GM23338 (cell line): ENCODE data around the gene SDHB. TPM values are rescaled to one million over a fixed set of nuclear protein-coding genes. Genes with fewer than 3 reads are reported as not detected.

Experiments used
- ATAC-seq: fragments of 200-7000 bp; cut with Tn5 transposase; 3 replicates; pipeline ENCODE4 v1.9.1; 2020
- DNase-seq: peaks from one replicate; pipeline ENCODE4 v3.0.0-alpha.2; 2015; ENCODE audit warnings: low spot score
- H2AFZ ChIP-seq: fragments of 200-600 bp; sonication (generic); 2 replicates; pipeline ENCODE4 v1.8.0; 2016; ENCODE audit warnings: antibody characterized with exemption, mild to moderate bottlenecking, moderate library complexity
- H3F3A ChIP-seq: fragments of 200-600 bp; sonication (generic); replicated peaks from 2 replicates; pipeline ENCODE4 v1.8.0; 2017; ENCODE audit warnings: antibody characterized with exemption, mixed run types, low read depth
- H3K27ac ChIP-seq: fragments of 200-600 bp; sonication (generic); 2 replicates; pipeline ENCODE4 v1.6.1; 2016; ENCODE audit warnings: low read depth
- H3K27me3 ChIP-seq: fragments of 200-600 bp; sonication (generic); 2 replicates; pipeline ENCODE4 v1.8.0; 2016; ENCODE audit warnings: mild to moderate bottlenecking, mixed run types, moderate library complexity; ENCODE audit not compliant: insufficient read depth
- H3K36me3 ChIP-seq: fragments of 200-600 bp; sonication (generic); 2 replicates; pipeline ENCODE4 v1.8.0; 2016; ENCODE audit warnings: mild to moderate bottlenecking; ENCODE audit not compliant: insufficient read depth
- H3K4me1 ChIP-seq: fragments of 200-600 bp; sonication (generic); 2 replicates; pipeline ENCODE4 v1.8.0; 2016; ENCODE audit warnings: mild to moderate bottlenecking, moderate library complexity; ENCODE audit not compliant: insufficient read depth
- H3K4me2 ChIP-seq: fragments of 200-600 bp; sonication (generic); 2 replicates; pipeline ENCODE4 v1.7.1; 2017; ENCODE audit warnings: mixed run types
- H3K4me3 ChIP-seq: fragments of 200-600 bp; sonication (generic); 2 replicates; pipeline ENCODE4 v1.6.1; 2016; ENCODE audit warnings: mixed run types
- H3K79me2 ChIP-seq: fragments of 200-600 bp; sonication (generic); replicated peaks from 2 replicates; pipeline ENCODE4 v1.8.0; 2017; ENCODE audit warnings: mild to moderate bottlenecking; ENCODE audit not compliant: insufficient read depth
- H3K9me2 ChIP-seq: fragments of 200-600 bp; sonication (generic); 2 replicates; pipeline ENCODE4 v1.8.0; 2017; ENCODE audit not compliant: insufficient read depth
- H4K20me1 ChIP-seq: fragments of 200-600 bp; sonication (generic); replicated peaks from 2 replicates; pipeline ENCODE4 v1.8.0; 2017; ENCODE audit warnings: mild to moderate bottlenecking; ENCODE audit not compliant: insufficient read depth
- H3K27ac Mint-ChIP-seq: 2 replicates; pipeline ENCODE4 v1.8.0; 2020; ENCODE audit warnings: inconsistent platforms, mild to moderate bottlenecking, moderate library complexity, mixed read lengths
- H3K27me3 Mint-ChIP-seq: 3 replicates; pipeline ENCODE4 v1.8.0; 2022; ENCODE audit warnings: low read depth, mild to moderate bottlenecking, moderate library complexity, mixed read lengths, inconsistent platforms; ENCODE audit not compliant: insufficient read depth, poor library complexity
- H3K36me3 Mint-ChIP-seq: 3 replicates; pipeline ENCODE4 v1.8.0; 2021; ENCODE audit warnings: low read depth, mild to moderate bottlenecking, inconsistent platforms, moderate library complexity, mixed read lengths
- H3K4me1 Mint-ChIP-seq: 3 replicates; pipeline ENCODE4 v1.8.0; 2020; ENCODE audit warnings: mild to moderate bottlenecking, inconsistent platforms, mixed read lengths
- H3K4me3 Mint-ChIP-seq: 3 replicates; pipeline ENCODE4 v1.8.0; 2021; ENCODE audit warnings: moderate library complexity, mild to moderate bottlenecking, inconsistent platforms, mixed read lengths
- H3K9me3 Mint-ChIP-seq: 3 replicates; pipeline ENCODE4 v1.8.0; 2020; ENCODE audit warnings: moderate library complexity, mild to moderate bottlenecking, inconsistent platforms, mixed read lengths
- CTCF ChIP-seq, 2 experiments: fragments of 200-600 bp in 1 of 2; sonication (generic) in 1 of 2; conservative IDR thresholded peaks; 2 replicates each; pipeline versions ENCODE4 v1.5.1 to v1.6.1; 2016 to 2017; ENCODE audit warnings: antibody characterized with exemption in 2 of 2, low read depth in 2 of 2, mild to moderate bottlenecking in 2 of 2, moderate library complexity in 1 of 2
- EZH2 ChIP-seq: fragments of 200-600 bp; sonication (generic); IDR thresholded peaks from one replicate; pipeline ENCODE4 v1.8.0; 2017; ENCODE audit warnings: antibody characterized with exemption, mild to moderate bottlenecking, low read depth; ENCODE audit not compliant: unreplicated experiment
- EZH2phosphoT487 ChIP-seq: fragments of 200-600 bp; sonication (generic); IDR thresholded peaks from one replicate; pipeline ENCODE4 v1.8.1; 2018; ENCODE audit warnings: antibody characterized with exemption; ENCODE audit not compliant: unreplicated experiment
- NANOG ChIP-seq: IDR thresholded peaks from 2 replicates; pipeline ENCODE4 v1.6.1; 2016; ENCODE audit warnings: antibody characterized with exemption, borderline replicate concordance
- STAT1 ChIP-seq: IDR thresholded peaks from one replicate; pipeline ENCODE4 v1.6.1; 2016; ENCODE audit warnings: antibody characterized with exemption; ENCODE audit not compliant: unreplicated experiment
- ZNF331 ChIP-seq: fragments of 250-450 bp; sonication (Bioruptor Pico); IDR thresholded peaks from 2 replicates; pipeline ENCODE4 v1.5.0; 2020; ENCODE audit warnings: low read depth, mild to moderate bottlenecking, moderate library complexity
- ZNF462 ChIP-seq: fragments of 250-450 bp; sonication (Bioruptor Pico); IDR thresholded peaks from 2 replicates; pipeline ENCODE4 v1.5.0; 2020; ENCODE audit warnings: mild to moderate bottlenecking, moderate library complexity
- polyA plus RNA-seq: library from polyadenylated mRNA; unstranded; fragments of >200 nt; fragmentation: Nextera tagmentation; extraction: Ambion mirVana; gene quantifications from 2 replicates; pipeline ENCODE4 v1.2.1, GENCODE V29; 2016
- total RNA-seq: library from RNA; depleted of rRNA; stranded (reverse); fragments of >200 nt; shearing (Covaris generic); gene quantifications from 2 replicates; pipeline ENCODE4 v1.2.3, GENCODE V29; 2014

The SDHB gene
- total and polyA plus RNA-seq, 2 experiments from 2014 or later = 72.8 to 112 TPM

GRCh38 chr1:17040135-17040534, 13.7 kb downstream of the SDHB start:
- Mint-ChIP-seq H3K36me3 (peaks cover 43% of the 10 kb centered on the region; the same call in 2 of the 3 replicates), H3K27me3 (no peaks in the 10 kb centered on the region)

GRCh38 chr1:17039522-17039921, 14.3 kb downstream of the SDHB start:
- H3K4me3 ChIP-seq = no peak overlapping the region
- H3K79me2 ChIP-seq = peaks cover 7% of the 10 kb centered on the region; the same call in 1 of the 2 replicates
- Mint-ChIP-seq H3K27ac (no peak overlapping the region), H3K4me3 (no peak overlapping the region), H3K9me3 (no peaks in the 10 kb centered on the region), H3K36me3 (peaks cover 37% of the 10 kb centered on the region; the same call in 2 of the 3 replicates), H3K27me3 (no peaks in the 10 kb centered on the region), H3K4me1 (no peaks in the 10 kb centered on the region)
- ATAC-seq = no peak
- no peaks in the 10 kb centered on the region for H3K9me2 ChIP-seq
- H3K4me1 ChIP-seq = peaks cover 12% of the 10 kb centered on the region
- H4K20me1 ChIP-seq = peaks cover 3% of the 10 kb centered on the region
- H3F3A ChIP-seq = no peaks in the 10 kb centered on the region; the same call in 1 of the 2 replicates
- H3K36me3 ChIP-seq = peaks cover 31% of the 10 kb centered on the region
- no peak for DNase-seq
- H3K27ac ChIP-seq = no peak overlapping the region
- no peak overlapping the region for H2AFZ ChIP-seq
- H3K27me3 ChIP-seq = no peaks in the 10 kb centered on the region
- no peak overlapping the region for H3K4me2 ChIP-seq
- no peak for TF ChIP-seq EZH2phosphoT487
- no peak for TF ChIP-seq NANOG
- TF ChIP-seq ZNF331 (CRISPR knock-in tag) = no peak
- no peak for TF ChIP-seq ZNF462

More at GRCh38 chr1:17040135-17040534, 13.7 kb downstream of the SDHB start:
- no peaks in the 10 kb centered on the region for H3K9me3 Mint-ChIP-seq
- no peak overlapping the region for H3K27ac Mint-ChIP-seq
- Histone ChIP-seq H3K27ac (0 out of 2 replicates have a peak overlapping the region, but pooled peaks have one; percentile 65), H3K9me2 (no peaks in the 10 kb centered on the region), H3K27me3 (no peaks in the 10 kb centered on the region), H4K20me1 (peaks cover 9% of the 10 kb centered on the region), H3K36me3 (peaks cover 33% of the 10 kb centered on the region), H2AFZ (no peak overlapping the region), H3F3A (peaks cover 4% of the 10 kb centered on the region), H3K4me3 (no peak overlapping the region), H3K4me2 (no peak overlapping the region), H3K4me1 (peaks cover 12% of the 10 kb centered on the region), H3K79me2 (peaks cover 13% of the 10 kb centered on the region)
- TF ChIP-seq ZNF331 (CRISPR knock-in tag) (no peak), EZH2 (no peak), STAT1 (no peak), EZH2phosphoT487 (no peak), CTCF (conservative IDR thresholded peaks at IDR 0.05; ENCODE audit: low read depth in 2 of 2) (no peak), NANOG (no peak)
- ATAC-seq = no peak
- no peak overlapping the region for H3K4me3 Mint-ChIP-seq
- DNase-seq = no peak
- no peaks in the 10 kb centered on the region for H3K4me1 Mint-ChIP-seq
